ENCODE data around the gene PTER. TPM values are rescaled to one million over a fixed set of nuclear protein-coding genes. Genes with fewer than 3 reads are reported as not detected.

Gene PTER
- total RNA-seq, 1 donor from 2014 or later, result 2.6 TPM

DNA sequence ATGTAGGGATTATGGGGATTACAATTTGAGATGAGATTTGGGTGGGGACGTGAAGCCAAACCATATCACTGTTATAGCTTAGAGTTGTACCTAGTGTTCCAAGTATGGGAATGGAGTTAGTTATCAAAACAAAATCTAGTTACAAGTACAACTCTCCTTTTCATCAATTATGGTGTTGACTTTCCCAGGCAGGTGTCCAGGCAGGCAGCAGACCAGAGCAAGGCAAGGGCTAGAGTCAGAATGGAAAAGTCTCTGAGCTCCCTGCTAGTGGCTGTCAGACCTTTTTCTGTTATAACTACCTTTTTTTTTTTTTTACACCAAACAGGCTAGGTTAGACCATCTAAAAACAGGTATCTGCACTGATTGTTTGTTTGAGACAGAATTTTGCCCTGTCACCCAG lies 29.2 kb downstream of the PTER start:
- H3K4me3 Mint-ChIP-seq (ENCODE audit: unreplicated experiment), result no peak overlapping the region
- no peak overlapping the region for H3K27ac Mint-ChIP-seq (ENCODE audit: unreplicated experiment)

DNA sequence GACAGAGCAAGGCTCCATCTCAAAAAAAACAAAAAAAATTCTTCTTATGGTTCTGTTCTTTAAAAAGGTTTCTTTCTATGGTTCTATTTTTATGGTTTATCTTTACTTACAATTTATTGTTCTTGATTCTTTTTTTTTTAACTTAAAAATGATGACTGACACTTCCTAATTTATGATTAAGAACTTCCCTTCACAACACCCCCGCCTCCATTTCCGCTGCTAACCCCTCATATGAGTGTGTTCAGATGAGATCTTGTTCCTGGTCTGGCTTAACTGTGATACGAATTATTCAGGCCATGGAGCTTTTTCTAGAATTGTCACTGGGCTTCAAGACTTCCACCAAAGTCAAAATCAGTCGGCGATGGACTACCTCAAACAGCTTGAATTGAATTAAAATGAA lies 33.9 kb downstream of the PTER start:
- H3K9me3 Mint-ChIP-seq (ENCODE audit: unreplicated experiment), result no peaks in the 10 kb centered on the region
- H3K27ac Mint-ChIP-seq (ENCODE audit: unreplicated experiment), result no peak overlapping the region
- TF ChIP-seq, protein P1, sequence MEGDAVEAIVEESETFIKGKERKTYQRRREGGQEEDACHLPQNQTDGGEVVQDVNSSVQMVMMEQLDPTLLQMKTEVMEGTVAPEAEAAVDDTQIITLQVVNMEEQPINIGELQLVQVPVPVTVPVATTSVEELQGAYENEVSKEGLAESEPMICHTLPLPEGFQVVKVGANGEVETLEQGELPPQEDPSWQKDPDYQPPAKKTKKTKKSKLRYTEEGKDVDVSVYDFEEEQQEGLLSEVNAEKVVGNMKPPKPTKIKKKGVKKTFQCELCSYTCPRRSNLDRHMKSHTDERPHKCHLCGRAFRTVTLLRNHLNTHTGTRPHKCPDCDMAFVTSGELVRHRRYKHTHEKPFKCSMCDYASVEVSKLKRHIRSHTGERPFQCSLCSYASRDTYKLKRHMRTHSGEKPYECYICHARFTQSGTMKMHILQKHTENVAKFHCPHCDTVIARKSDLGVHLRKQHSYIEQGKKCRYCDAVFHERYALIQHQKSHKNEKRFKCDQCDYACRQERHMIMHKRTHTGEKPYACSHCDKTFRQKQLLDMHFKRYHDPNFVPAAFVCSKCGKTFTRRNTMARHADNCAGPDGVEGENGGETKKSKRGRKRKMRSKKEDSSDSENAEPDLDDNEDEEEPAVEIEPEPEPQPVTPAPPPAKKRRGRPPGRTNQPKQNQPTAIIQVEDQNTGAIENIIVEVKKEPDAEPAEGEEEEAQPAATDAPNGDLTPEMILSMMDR (IDR thresholded peaks at IDR 0.05), result no peak
- no peaks in the 10 kb centered on the region for H3K4me1 Mint-ChIP-seq (ENCODE audit: unreplicated experiment)
- no peak for DNase-seq (ENCODE audit: extremely low spot score, unreplicated experiment)
- H3K4me3 Mint-ChIP-seq (ENCODE audit: unreplicated experiment), result no peak overlapping the region
- H3K27me3 Mint-ChIP-seq (ENCODE audit: unreplicated experiment), result no peaks in the 10 kb centered on the region
- no peaks in the 10 kb centered on the region for H3K36me3 Mint-ChIP-seq (ENCODE audit: unreplicated experiment)

More for the DNA sequence above, 29.2 kb downstream of the PTER start:
- no peaks in the 10 kb centered on the region for H3K36me3 Mint-ChIP-seq (ENCODE audit: unreplicated experiment)
- no peaks in the 10 kb centered on the region for H3K9me3 Mint-ChIP-seq (ENCODE audit: unreplicated experiment)
- DNase-seq (ENCODE audit: extremely low spot score, unreplicated experiment), result no peak
- TF ChIP-seq, protein P1 (IDR thresholded peaks at IDR 0.05), result no peak
- no peaks in the 10 kb centered on the region for H3K4me1 Mint-ChIP-seq (ENCODE audit: unreplicated experiment)
- no peaks in the 10 kb centered on the region for H3K27me3 Mint-ChIP-seq (ENCODE audit: unreplicated experiment)

DNA sequence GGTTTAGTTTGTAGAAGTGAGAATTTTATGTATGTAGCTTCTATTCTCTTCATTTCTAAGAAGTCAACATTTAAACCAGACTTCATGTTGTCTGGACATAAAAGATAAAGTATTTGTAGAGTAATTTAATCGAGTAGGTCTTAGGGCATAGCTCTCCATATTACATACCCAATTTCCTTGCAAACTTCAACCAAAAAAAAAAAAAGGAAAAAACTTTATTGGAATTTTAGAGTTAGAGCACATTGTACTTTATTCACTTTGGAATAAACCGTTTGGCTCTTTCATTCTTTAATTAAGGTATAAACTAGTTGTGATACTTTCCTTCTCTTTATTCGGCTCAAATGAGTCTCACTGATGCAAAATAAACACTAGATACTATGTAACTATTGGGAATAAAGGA lies 36.0 kb downstream of the PTER start:
- DNase-seq (ENCODE audit: extremely low spot score, unreplicated experiment), result no peak
- TF ChIP-seq, protein P1 (IDR thresholded peaks at IDR 0.05), result no peak
- no peak overlapping the region for H3K4me3 Mint-ChIP-seq (ENCODE audit: unreplicated experiment)
- H3K27me3 Mint-ChIP-seq (ENCODE audit: unreplicated experiment), result no peaks in the 10 kb centered on the region
- no peaks in the 10 kb centered on the region for H3K9me3 Mint-ChIP-seq (ENCODE audit: unreplicated experiment)
- no peaks in the 10 kb centered on the region for H3K36me3 Mint-ChIP-seq (ENCODE audit: unreplicated experiment)
- H3K27ac Mint-ChIP-seq (ENCODE audit: unreplicated experiment), result no peak overlapping the region
- H3K4me1 Mint-ChIP-seq (ENCODE audit: unreplicated experiment), result no peaks in the 10 kb centered on the region

DNA sequence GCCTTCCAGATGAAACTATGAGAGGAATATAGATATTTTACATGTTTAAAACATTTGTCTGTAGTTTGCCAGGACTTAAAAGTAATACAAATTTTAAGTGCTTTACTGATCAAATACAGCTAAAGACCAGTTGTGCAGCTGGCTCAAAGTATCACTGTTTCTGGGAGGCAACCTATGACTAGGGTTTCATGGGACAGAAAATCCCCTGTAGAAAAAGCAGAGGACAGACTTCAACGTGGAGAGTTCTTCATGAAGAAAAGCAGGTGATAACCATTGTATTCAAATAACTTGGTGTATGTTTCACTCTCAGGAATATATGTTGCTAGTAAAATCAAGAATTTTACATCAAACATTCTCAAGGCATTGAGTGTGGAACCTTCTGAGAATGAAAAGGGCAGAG lies 40.9 kb downstream of the PTER start:
- TF ChIP-seq, protein P1 (IDR thresholded peaks at IDR 0.05), result no peak
- no peak for DNase-seq (ENCODE audit: extremely low spot score, unreplicated experiment)
- Mint-ChIP-seq H3K4me1 (ENCODE audit: unreplicated experiment) (no peaks in the 10 kb centered on the region), H3K27me3 (ENCODE audit: unreplicated experiment) (no peaks in the 10 kb centered on the region), H3K9me3 (ENCODE audit: unreplicated experiment) (no peaks in the 10 kb centered on the region), H3K27ac (ENCODE audit: unreplicated experiment) (no peak overlapping the region), H3K36me3 (ENCODE audit: unreplicated experiment) (no peaks in the 10 kb centered on the region), H3K4me3 (ENCODE audit: unreplicated experiment) (no peak overlapping the region)

DNA sequence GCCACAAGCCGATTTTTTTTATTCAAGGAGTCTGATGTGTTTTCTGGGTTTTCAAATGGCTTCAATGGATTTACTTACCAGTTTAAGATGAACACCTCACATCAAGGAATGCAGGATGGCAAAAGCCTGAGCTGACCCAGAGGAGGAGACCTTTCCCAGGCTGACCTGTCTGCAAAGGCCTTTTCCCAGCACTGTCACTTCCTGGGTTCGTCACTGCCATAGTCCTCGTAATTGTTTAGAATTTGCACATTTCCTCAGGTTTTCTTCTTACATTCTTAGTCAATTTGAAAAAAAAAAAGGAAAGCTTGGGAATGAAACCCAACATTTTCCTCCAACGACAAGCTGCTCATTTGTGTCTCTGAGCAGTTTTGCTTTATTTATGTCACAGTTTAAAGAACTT lies 42.0 kb downstream of the PTER start:
- TF ChIP-seq, protein P1 (IDR thresholded peaks at IDR 0.05), result no peak
- Mint-ChIP-seq H3K27ac (ENCODE audit: unreplicated experiment) (no peak overlapping the region), H3K9me3 (ENCODE audit: unreplicated experiment) (no peaks in the 10 kb centered on the region), H3K27me3 (ENCODE audit: unreplicated experiment) (no peaks in the 10 kb centered on the region), H3K4me1 (ENCODE audit: unreplicated experiment) (no peaks in the 10 kb centered on the region), H3K4me3 (ENCODE audit: unreplicated experiment) (no peak overlapping the region), H3K36me3 (ENCODE audit: unreplicated experiment) (no peaks in the 10 kb centered on the region)
- DNase-seq (ENCODE audit: extremely low spot score, unreplicated experiment), result no peak

Measured in osteocyte (in vitro differentiated cells).